Stimulated activated CD4-positive, alpha-beta T cell treated with anti-CD3 and anti-CD28 coated beads, Interleukin-4, amount 100 ng/mL, for 48 hours (primary cell): ENCODE data around the gene PRR29.
A peak's percentile ranks its signal among the peaks of the same experiment; 100 is the strongest.
"Not testable (repeated sequence)": the region's sequence is repeated elsewhere in the genome, so short reads cannot be mapped to it uniquely, and the experiment has no call there.

Experiments used
- DNase-seq, 2 donors: peaks; one replicate each; pipeline ENCODE4 v3.0.0-alpha.2; 2020; ENCODE audit warnings: low read depth in 2 of 2

Gene PRR29

DNA sequence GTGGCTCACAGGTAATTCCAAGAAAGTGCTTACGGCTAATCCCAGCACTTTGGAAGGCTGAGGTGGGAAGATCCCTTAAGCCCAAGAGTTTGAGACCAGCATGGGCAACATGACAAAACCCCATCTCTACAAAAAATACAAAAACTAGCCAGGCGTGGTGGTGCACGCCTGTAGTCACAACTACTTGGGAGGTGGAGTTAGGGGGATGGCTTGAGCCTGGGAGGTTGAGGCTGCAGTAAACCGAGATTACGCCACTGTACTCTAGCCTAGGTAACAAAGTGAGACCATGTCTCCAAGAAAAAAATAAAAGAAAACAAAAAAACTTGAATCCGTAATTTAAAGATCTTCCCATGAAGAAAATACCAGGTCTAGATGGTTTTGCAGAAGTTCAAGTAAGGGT lies 17.3 kb downstream of the PRR29 start:
- DNase-seq: no peak

DNA sequence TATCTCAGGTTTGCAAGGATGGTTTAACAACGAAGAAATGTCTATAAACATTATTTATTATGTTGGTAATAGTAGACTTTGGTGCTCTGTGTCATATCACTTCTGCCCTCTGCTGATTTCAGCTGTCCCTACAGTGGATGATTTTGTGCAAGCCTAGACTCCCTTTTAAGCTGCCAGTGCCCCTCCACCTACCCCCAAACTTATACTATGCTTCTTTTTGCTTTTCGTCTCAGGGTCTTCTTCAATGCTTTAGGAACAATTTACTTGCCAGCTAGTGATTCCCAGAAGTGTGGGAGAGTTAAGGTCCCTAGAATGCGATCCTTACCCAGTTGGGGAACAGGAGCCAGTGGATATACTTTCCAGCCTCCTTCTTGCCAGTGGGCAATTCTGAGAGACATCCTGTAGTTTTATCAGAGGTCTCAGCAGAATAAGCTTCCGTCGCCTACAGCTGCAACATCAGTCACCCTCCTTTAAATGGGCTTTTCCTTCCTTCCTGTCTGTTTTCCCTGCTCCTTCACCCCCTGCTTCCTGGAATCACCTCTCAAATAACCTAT lies 18.2 kb downstream of the PRR29 start:
- no peak for DNase-seq

DNA sequence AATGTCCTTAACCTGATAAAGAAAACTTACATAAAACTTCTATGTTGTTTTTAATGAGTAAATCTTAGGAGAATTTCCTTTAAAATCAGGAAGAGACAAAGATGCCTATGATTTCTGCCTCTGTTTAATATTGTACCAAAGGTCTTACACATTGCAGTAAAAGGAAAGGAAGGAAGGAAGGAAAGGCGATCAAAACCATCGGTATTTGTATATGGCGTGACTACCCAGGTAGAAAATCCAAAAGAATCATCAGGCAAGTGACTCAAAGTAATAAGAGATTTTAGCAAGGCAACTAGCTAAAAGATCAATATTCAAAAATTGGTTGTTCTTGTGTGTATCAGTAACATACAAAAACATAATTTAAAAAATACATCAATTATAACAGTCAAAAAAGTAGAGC lies 18.8 kb downstream of the PRR29 start:
- no peak for DNase-seq

DNA sequence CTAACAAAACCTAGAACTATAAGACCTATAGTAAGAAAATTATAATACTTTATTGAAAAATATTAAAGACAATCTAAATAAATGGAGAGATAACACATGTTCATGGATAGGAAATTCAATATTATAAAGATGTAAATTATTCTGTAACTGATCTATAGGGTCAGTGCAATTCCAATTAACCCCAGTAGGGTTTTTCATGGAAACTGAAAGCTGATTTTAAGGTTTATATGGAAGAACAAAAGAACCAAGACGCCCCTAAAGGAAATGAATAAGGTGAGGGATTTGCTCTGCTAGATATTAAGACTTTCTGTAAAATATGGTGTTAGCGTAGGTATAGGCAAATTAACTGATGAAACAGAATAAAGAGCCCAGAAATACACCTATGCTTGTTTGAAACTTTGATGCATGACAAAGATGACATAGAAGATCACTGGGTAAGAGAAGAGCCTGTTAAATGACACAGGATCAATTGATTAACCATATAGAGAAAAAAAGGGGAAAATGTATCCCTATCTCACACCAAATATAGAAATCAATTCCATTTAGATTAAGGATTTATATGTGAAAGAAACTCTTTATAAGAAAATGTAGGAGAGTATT lies 19.3 kb downstream of the PRR29 start:
- no peak for DNase-seq

DNA sequence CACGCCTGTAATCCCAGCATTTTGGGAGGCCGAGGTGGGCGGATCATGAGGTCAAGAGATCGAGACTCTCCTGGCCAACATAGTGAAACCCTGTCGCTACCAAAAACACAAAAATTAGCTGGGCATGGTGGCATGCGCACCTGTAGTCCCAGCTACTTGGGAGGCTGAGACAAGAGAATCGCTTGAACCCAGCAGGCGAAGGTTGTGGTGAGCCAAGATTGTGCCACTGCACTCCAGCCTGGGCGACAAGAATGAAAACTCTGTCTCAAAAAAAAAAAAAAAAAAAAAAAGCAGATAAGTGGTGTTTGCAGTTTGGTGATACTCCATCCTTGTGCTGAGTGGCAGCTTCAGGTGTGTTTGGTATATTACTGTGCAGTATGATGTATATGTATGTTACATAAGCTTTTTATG lies 21.4 kb downstream of the PRR29 start:
- not testable (repeated sequence) for DNase-seq

DNA sequence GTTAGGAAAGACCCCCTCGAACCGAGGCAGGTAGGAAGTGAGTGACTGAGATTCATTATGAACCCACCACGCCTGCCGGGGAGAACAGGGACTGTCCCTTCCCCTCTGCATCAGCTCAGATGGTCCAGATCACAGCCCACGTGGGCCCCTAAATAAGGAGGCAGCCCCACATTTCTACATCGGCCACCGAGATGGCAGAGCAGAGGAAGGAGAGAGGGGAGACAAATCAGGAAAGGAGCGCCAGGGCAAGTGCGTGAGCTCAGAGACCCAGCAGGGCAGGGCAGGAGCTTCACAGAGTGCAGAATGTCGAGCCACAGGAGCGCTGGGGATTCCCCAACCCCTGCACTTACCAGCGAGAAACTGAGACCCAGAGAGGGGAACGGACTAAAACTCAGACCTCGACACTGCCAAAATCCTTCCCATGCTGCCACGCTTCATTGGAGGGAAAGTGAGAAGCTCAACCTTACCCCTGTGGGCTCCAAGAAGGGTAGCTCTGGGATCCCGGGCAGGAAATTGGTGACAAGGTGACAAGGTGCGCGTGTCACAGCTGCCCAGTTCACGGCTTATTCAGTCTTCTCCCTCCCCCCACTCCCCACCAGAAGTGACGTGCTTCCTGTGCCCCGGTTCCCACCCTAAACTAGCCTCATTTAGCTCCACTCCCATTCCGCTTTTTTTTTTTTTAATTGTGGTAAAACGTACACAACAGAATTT lies 22.1 kb downstream of the PRR29 start, which contains the start of gene ICAM2:
TSS of gene ICAM2 (minus strand) at position 578 of the 711 bp plus-strand sequence. CDS start 13,942 bp downstream, outside the sequence.
- peak; percentile 66 to 75 for DNase-seq

DNA sequence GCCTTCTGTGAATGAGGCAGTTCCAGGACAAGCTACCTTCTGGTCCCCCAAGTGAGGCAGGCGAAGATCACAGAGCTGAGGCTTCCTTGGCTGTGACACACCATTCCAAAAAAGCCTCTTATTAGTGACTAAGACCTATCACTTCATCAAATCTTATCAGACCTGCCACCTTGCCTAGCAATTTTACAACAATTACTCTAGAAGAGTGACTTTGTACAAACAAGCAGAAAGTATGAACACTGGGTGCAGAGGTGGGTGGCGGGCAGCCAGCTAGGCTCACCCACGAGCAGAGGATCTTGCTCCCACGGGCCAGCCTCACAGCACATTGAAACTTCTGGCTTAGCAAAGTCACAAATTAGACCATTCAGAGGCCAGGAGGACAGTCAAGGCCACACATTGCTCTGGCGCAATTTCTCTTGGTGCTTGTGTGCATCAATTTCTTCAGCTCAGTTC lies 24.5 kb downstream of the PRR29 start:
- DNase-seq: no peak

DNA sequence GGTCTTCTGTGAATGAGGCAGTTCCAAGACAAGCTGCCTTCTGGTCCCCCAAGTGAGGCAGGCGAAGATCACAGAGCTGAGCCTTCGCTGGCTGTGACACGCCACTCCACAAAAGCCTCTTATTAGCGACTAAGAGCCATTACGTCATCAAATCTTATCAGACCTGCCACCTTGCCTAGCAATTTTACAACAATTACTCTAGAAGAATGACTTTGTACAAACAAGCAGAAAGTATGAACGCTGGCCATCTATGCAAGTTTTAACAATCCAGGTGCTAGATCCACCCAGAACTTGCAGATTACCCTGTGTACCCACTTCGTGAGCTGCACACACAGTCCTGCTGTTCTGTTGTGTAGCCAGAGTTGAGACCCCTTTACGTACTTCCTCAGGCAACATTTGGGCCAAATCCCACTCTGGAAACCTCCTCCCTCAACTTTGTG lies 26.1 kb downstream of the PRR29 start:
- DNase-seq: no peak

DNA sequence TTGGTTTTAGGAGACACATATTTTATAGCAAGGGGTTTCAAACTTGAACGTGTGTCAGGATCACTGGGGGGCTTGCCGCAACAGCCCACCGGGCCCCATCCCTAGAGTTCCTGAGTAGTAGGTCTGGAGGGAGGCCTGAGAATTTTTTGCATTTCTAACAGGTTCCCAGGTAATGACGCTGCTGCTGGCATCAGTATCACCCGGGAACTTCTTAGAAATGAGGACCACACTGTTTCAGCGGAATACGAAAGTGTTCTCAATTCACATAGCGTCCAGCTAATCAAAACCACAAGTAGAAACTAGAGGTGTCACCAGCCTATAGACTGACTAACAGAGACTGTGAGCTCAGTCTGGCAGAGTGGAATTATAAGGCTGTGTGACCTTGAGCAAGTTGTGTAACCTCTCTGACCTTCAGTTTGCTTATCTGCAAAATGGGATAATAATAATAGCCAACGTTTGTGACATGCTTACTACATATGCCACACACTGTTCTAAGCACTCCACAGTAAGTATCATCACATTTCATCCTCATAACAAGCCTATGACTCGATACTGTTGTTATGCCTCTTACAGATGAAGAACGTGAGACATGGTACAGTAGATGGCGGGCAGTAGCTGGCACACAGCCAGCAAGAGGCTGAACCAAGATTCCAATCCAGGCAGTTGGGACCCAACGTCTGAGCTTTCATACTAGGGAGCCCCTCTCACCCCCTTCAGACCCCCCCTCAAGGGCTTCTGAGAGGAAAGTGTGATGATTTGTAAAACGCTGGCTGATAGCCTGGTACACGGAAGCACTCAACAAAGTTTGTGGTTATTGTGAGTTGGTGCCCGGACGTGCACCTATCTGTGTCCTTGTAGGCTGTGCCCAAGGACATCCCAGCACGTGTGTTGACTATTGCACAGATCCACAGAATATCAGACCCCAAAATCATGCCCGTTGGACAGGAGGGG lies 26.9 kb downstream of the PRR29 start:
- DNase-seq: peak in 1 of 2 donors; percentile 43

DNA sequence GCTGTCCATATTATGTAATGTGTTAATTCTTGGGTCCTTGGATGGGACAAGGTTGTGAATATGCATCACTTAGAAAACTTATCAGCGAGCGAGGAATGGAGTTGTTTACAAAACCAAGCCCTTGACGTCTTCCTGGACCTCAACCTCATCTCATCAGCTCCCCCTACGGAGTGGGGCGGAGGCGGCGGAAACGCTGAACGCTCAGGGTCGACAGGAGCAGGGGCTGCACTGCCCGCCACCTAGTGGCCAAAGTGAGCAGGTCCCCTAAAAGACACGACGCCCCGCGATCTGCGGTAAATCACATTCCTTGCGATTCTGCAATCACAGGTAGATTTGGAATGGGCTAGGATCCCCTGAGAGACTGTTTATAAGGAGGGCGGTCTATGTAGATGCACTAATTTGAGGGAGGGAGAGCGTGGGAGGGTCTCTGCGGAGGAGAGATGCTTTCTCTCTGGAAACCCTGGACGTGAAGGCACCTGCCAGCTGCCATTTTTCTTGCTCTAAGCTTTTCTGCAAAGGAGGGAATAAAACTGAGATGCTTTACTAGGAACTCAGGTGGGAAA lies 27.7 kb downstream of the PRR29 start:
- peak; percentile 79 to 81 for DNase-seq

DNA sequence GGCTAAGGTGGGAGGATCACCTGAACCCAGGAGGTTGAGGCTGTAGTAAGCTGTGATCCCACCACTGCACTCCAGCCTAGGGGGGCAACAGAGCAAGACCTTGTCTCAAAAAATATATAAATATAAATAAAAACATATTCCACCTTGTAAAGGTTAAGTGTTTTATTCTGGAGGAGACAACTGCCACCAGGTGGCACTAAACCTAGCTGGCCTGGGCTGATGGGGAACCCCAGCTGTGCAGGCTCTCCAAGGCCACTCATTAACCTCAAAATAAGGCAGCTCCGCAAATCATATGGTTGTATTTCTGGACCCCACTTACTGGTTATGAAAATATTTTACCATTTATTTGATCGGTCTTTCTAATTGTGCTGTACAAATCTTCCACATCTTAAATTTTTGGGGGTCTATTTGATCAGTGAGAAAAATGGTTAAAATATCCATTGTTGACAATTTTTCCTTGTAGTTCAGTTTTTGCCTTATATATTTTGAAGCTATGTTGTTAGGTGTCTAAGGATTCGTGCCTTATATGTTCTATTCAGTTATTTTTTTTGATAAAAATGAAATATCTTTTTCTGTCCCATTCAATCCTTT lies 30.8 kb downstream of the PRR29 start:
- DNase-seq: peak; percentile 56 to 63

DNA sequence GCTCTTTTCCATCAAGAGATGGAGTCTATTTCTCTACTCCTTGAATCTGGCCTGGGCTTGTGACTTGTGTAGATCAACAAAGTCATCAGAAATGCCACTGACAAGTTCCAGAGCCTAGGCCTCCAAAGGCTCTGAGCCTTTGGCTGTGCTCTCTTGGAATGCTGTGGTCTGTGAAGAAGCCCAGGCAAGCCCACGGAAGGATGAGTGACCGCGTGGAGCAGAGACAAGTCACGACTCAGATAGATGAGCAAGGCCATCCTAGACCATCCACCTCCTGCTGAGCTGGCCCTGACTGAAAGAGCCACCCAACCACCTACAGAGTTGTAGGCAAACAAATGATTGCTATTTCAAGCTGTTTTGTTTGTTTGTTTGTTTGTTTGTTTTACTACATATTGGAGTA lies 33.9 kb downstream of the PRR29 start:
- DNase-seq: no peak

DNA sequence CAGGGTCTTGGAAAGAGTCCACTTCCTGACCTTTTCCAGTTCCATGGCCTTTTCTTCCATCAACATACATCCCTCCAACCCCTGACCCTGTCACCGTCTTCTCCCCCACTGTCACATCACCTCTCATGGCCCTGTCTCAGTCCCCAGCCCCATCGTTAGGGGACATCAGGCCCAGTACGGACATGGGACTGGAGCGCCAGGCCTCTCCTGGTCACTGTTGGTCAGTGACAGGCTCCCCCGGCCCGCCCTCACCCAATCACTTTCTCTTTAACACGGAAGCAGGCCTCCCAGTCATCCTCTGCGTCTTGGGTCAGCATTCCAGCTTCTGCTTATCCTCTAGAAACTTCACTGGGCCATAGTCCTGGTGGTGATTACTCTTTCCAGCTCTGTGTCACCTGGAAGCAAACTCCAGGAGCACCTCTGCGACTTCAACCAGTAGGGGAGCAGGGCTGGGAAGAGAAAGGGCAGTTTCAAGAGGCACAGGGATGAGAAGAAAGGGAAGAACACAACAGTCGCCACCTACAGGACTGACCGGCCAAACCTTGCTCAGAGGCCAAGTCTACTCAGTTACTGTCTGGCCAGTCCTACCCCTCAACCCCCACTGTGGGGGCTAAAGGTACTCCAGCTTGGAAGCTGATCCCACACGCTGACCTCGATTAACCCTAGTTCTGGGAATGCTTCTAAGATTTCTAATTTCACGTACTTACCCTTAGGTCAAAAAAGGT lies 38.2 kb downstream of the PRR29 start:
- no peak for DNase-seq

DNA sequence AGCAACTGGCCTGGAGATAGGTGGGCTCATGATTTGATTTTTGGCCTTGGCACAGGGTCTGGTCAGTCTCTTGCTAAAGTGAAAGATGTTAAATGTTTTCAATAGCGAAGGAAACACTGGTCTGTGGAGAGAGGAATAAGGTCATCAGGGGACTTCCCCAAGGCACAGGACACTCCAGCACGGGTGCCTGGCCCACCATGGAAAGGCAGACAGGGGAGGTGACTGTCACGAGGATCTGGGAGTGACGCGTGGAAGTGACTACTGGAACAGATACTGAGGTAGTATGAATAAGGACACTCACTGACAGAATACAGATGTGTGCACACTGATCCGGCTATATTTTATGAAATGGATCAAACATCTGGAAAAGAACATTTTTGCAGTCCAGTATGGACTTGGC lies 39.0 kb downstream of the PRR29 start:
- no peak for DNase-seq

DNA sequence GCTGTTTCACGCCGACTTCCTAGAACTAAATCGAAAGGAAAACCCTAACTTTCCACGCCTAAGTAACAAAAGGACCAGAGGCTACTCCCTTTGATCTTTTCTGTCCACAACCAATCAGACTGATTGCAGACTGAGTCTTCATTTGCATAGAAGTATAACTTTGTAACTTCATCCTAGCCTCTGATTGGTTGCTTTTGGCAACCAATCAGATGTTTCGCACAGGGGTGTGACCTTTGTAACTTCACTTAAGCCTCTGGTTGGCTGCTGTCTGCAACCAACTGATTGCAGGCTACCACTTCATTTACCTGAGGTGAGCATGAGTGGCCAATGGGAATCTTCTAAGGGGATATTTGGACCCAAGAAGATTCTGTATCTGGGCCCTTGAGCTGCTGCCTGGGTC lies 39.7 kb downstream of the PRR29 start:
- no peak for DNase-seq

DNA sequence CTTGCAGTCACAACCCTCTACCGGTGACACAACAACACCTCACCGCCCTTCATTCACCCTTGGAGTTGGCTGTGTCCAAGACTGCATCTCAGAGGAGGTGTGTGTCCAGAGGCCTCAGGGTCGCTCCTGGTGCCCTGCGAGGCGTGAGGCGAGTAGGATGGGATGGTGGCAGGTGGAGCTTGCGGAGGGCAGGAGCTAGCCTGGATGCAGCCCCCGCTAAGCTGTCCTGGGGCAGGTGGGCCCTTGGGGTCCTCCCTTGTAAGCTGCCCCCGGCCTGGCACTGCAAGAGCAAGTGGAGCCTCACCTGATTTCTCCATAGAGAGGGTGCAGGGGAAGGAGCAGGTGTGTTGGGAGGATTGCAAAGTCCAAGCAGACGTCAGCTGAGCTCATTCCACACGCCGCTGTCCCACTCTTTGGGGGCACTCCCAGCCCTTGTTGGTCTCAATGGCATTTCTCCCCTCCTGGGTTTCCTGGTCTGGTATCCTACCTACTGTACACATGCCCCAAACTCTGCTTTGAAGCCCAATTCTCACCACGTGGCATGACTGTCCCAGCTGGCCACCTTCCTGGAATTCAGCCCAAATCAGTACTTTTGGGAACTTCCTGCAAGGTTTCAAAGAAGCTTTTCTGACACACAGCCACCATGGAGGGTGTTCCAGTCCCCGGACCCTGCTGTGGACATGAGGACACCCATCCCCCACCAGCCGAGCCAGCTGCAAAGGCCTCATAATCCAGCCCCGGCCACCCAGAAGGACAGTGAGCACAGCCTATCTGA lies 40.4 kb downstream of the PRR29 start:
- DNase-seq: no peak

DNA sequence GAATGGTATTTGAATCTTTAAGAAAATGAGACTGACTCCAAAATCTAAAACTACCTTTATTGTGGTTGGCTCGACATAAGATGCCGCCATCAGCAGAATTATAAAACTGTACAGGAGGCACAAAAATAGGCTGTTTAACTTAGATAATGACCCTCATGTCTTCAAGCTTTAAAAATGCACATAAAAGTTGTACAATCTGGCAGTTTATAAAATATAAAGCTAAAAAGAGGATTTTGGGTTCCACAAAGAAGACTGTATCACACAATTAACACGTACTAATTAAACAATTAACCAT lies 40.9 kb downstream of the PRR29 start:
- no peak for DNase-seq

DNA sequence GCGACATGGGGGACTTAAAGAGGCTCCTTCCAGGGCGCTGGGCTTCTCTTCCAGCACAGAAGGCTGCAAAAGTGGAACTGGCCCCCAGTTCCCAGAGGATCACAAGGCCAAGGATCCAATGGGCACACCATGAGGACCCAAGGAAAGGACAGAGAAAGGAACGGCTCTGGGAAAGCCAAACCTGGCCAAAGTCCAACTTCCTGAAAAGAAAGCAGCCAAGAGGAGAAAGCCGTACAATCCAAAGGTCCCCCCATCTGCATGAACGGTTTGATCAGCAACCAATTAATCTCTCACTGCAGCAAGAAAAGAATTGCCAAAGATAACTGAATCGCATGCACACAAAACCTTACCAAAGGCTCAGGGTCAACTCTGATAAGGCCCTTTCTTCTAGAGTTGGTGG lies 42.1 kb downstream of the PRR29 start:
- DNase-seq: no peak

DNA sequence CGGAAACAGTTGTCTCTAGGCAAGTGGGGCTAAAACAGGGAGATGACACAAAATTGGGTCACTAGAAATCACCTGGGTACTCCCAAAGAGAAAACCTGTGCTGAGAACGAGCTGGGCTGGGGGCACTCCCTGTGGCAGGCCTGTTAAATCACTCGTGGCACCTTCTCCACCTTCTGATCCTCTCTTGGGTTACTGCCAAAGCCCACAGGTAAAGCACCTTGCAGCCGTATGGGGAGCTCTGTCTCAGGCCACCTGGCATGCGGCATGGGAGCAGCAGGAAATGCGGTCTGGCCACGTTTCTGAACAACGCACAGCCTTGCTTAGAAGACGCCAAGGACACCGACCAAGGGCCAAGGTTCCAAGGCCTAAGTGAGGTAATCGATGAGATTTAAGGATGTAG lies 43.8 kb downstream of the PRR29 start:
- DNase-seq: no peak
